Activated CD8-positive, alpha-beta memory T cell treated with anti-CD3 and anti-CD28 coated beads for 4 hours (primary cell): ENCODE data around the gene RAB27A.
A peak's percentile ranks its signal among the peaks of the same experiment; 100 is the strongest.

ENCODE experiments used
- DNase-seq, 2 donors: peaks; one replicate each; pipeline ENCODE4 v3.0.0-alpha.2; 2020; ENCODE audit warnings: low read depth in 2 of 2

The RAB27A gene

DNA sequence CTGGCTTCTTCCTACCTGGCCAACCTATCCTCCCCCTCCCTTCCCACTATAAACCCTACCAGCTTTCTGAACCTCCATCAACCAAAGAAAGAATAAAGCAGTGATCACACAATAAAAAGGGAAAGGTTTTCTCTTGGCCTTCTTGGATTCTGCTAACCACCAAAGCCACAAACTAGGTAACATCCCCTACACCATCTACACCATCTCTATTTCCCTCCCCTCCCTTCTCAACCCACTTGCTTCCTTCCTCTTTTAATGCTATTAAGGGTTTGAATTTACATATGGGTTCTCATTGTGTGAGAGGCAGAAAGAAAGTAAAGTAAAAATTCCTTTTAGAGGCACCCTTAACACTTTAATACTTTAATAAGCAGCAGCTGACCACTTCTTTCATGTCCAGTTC, 67.0 kb downstream of the RAB27A start:
- DNase-seq: no peak

DNA sequence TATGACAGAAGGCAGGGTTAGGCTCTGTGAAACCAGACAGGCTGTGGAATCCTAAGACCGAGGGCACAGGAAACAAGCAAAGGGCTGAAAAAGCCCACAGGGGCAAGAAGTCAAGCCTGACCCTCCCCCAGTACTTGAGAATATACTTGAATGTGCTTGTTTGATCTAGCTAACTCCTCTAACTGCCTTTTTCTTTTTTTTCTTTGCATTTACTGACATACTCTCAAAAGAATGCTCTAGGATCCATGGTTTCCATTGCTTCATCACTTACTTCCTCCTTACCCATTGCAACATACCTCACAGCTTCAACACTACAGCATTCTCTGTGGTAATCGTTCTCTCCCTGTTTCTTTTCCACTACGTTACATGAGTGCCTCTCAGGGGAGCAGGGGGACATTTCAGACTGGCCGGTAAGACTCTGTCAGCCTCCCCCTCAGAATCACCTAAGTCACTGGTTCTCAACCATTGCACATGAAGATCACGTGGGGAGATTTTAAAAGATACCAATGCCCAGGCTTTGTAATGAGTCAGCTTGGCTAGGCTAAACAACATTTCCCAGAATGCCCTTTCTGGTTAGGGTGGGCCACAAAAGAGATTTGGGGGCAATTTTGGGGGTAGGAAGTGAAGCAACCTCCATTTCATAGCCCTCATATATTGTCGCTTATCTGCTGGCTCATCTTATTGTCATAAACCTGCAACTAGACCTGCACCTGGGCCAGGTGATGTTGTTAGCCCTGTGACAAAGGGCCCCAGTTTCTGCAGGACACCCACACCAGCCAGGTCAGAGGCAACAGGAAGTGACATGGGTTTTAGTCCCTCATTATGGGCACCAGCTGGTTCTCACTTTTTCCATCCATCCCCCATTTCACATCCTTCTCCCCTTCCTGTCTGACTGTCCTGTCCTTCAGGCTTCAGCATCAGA, 68.3 kb downstream of the RAB27A start:
- no peak for DNase-seq

DNA sequence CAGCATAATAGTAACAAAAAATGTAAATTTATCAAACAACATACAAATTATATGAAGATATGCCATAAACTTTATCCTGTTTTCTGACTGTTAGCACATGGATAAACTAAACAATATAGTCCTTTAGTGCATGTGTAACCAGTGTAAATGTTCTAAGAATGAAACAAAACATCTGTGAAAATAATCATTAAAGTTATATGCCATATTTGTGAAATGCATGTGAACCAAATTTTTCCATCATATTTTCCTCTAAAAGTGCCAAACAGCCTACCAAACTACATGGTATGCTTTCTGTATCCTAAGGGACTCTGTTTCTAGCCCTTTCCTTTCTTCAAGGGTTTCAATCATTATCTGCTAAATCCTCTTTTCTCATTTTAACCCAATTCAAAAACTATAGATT, 69.0 kb downstream of the RAB27A start:
- no peak for DNase-seq

DNA sequence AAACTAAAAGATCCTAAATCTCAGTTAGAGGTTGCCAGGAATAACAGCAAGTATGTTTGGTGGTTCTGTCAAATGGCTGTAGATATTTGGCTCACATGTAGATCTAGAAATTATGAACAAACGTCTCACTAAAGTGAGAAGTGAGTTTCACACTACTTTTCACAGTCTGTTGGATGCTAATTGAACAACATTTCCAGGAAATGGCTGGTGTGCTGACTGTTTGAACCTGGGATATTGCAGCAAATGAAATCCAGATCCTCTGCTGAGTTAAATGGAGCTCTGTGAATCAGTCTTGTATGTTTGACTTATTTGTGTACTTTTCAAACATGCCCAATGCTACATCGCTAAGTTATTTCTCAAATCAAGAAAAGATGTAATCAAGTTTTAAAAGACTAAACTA, 71.6 kb downstream of the RAB27A start:
- no peak for DNase-seq

DNA sequence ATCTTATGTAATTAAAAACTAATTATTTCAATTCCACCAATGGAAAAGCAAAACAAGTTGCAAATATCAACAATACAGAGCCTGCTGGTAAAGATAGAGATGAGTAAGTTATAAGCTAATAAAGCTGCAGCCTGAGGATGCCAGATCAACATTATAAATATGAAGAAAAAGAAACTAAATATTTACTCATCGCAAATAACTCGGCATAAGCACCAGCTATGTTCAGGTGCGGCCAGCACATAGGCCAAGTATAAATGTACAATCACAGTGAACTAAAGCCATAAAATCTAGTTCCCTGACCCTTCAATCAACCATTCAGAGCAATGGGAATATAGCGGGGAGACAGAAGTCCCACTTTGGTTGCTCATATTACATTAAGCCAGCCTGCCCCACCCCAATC, 85.1 kb downstream of the RAB27A start:
- DNase-seq: no peak

DNA sequence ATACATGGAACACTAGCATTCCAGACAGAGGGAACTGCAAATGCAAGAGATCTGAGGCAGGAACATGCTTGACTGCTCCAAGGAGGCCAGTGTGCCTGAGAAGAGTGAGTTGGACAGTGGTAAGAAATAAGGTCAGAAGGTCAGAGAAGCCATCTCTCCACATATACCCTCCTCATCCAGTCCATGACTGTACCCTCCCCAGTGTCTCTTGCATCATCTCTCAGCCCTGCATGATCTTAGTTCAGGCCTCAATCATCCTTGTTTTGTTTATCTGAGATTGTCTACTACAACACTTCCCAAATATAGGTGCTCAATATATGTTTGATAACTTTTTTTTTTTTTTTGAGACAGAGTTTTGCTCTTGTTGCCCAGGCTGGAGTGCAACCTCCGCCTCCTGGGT, 87.4 kb downstream of the RAB27A start:
- no peak for DNase-seq

DNA sequence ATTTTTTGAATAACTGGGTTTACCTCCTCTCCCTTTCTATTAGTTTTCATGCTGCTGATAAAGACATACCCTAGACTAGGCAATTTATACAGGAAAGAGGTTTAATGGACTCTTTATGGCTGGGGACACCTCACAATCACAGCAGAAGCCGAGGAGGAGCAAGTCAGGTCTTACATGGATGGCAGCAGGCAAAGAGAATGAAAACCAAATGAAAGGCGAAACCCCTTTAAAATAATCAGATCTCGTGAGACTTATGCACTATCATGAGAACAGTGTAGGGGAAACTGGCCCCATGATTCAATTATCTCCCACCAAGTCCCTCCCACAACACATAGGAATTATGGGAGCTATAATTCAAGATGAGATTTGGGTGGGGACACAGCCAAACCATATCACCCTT, 90.9 kb downstream of the RAB27A start:
- DNase-seq: no peak

DNA sequence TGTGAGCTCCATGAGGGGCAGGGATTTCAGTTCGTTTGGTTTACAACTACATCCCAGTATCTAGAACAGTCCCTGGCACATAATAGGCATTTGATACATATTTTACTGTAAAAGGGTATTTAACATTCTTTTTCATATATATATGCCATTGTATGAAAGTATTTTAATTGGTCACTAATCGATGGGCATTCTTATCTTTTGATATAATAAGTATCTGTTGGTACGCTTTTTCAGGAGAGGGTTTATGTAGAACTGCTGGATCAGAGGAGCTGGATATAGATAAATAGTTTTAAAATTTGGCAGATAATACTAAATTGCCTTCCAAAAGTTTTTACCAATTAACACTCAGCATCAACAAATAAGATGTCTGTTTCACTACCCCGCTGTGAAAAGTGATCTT, 91.9 kb downstream of the RAB27A start:
- no peak for DNase-seq

DNA sequence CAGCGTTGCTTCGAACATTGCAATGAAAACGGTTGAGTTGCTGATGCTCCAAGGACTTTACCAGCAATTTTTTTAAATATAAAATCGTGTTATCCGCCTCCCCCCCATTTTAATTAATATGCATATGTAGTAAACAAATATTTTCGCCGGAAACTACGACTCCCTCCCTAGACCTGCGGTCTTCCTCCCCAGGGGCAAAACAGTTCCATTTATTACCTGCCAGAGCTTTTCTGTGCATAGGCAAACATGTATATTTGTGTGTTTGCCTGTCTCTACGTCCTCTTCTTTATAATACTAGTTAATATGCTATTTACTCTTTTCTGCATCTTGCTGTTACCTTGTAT, 92.3 kb downstream of the RAB27A start:
- no peak for DNase-seq

DNA sequence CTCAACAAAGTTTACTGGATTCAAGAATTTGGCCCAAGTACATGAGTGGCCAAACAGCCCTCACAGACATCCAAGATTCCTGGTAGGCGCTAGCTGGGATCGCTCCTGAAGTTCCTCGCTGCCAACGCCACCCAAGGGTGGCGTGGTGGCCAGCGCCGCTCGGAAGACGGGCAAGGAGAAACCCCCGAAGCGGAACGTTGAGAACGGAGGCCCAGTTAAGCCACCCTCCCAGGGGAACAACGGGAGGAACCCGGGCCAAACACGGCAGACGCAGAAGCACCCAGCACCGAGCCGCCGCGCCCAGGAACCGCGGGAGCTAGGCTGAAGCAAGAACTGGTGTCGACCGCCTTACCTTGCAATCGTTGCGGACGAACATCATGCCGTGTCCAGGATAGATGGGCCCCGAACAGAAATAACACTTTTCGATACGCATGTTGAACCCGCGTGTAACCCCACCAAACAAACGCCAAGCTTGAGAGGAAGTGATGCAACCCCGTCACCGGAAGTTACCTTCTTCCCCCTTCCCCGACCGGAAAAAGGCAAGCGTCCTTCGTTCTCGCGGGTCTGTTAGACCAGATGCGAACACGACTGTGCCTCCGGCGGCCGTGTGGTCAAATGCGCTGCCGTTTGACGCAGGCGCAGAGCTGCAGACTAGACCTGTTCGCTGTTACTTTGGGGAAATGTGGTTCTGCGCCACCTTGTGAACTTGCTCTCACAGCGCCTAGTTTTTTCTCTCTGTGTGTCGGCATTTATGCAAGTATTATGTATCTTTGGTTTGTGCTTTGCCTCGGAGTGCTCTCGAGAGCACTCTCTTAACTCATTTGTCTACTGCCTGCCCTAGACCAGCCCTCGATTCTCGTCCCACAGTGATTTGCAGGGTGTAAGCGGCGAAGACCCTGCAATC, 92.9 kb downstream of the RAB27A start, which contains the start of gene RSL24D1:
Gene RSL24D1 (minus strand): TSS at position 484 of the 904 bp plus-strand sequence. CDS start 51 bp downstream, at position 433.
- peak; percentile 92 to 95 for DNase-seq

DNA sequence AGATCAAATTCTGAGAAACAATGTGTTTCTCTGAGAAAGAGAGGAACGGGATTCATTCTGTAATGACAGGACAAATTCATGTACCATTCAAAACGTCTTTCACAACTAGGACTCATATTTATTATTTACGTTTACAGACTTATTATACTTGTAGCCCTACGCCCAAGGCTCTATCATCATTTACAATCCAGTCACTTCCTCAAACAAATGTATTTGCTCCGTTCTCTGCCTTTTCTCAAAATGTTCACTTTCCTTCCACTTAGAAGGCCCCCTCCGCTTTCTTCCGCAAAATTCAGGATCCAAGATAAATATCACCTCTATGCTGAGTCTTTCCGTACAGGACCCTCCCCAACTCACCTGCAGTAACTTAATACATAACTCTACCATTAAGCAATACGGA, 93.6 kb downstream of the RAB27A start:
- no peak for DNase-seq

DNA sequence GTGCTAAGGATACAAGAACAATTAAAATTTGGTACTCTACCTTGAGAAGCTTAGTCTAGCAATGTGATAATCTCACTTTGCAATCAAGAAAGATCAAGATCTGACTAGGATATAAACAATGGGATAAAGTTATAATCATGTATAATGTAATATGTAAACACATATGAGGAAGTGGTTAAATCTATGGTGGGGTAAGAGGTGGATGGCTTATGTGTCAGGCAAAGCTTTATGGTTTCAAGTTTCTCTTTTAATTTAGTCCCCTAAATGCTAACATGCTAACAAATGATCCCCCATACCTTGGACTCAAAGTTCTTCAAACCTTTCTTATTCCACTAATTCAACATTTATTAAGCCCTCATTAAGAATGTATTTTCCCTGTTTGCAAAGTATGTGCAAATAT, 95.4 kb downstream of the RAB27A start:
- no peak for DNase-seq

DNA sequence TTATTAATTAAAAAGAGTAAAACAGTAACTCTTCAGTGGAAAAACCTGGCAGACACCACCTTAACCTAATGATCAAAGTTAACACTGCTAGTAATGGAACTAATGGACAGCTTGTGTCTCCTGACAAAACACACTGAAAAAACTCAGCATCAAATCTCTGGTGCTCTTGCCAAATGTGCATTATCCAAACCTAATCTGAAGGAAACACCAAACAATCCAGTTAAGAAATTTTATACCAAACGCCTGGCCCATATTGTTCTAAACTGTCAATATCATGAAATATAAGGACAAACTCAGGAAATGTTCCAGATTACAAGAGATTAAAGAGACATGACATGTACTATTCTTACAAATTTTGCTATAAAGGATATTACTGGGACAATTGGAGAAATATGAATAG, 103.3 kb downstream of the RAB27A start:
- no peak for DNase-seq

DNA sequence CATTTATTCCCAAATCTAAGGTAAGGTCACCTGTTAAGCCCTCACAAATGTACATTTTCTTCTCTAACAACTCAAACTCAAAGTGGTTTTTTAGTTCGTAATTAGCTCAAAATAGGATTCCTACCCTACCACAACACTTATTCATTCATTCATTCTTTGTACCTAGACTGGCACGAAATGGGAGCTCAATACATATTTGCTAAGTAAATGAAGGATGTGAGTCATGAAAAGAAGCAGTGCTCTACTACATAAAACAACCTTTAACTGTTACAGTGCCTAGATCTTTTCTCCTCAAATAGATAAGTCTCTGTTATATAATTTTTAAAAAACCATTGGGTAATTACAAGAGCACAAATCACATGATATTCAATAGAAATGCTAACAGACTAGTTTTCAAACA, 105.9 kb downstream of the RAB27A start:
- DNase-seq: no peak

DNA sequence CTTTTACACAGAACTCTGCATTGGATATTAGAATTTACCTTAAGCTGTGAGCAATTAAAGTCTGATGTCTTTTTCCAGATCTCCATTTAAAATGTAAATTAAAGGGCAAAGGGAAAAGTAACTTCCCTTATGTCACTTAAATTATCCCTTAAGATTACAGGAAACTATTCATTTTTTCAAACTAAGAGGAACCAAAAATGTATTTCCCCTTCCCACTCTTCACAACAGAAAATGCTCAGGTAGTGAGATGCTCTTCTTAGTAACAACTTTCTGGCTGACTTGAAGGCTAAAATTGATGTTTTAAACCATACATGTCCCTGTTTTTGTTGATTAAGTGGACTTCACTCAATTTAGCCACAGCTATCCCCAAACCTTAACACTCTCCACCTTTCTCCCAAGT, 110.5 kb downstream of the RAB27A start:
- DNase-seq: no peak

DNA sequence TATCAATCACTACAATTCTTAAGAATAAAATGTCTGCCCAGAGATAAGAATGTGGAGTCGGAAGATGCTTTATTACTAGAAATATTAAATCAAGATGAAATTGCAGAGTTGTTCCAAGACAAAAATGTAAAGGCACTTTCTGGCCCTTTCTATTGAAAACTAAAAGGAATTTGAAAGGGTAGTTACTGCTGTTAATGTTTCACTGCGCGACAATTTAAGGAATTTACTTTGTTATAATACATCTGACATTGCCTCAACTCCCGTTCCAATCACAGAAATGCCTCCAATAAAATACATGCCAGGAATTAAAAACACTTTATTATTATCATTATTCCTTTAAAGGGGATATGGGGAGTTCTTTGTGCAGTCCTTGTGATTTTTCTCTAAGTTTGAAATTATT, 119.3 kb downstream of the RAB27A start:
- DNase-seq: no peak

DNA sequence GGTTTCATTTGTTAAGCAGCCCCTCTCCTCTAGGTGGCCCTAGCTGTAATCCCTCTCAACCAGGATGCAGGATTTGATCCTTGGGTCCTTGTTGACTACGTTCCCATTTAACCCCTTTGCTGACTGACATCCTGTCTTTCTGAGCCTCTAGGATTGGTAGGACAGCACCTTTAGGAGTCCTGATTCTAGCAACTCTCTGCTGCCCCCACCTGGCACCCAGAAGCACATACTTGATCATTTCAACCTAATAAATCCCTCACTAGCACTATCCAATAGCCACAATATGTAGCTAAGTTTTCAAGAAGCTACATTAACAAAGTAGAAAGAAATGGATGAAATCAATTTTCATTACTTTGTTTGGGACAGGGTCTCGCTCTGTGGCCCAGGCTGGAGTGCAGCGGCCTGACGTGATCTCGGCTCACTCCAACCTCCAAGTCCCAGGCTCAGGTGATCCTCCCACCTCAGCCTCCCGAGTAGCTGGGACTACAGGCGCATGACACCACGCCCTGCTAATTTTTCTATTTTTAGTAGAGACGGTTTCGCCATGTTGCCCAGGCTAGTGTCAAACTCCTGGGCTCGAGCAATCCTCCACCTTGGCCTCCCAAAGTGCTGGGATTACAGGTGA, 121.2 kb downstream of the RAB27A start:
- peak; percentile 6 to 18 for DNase-seq

DNA sequence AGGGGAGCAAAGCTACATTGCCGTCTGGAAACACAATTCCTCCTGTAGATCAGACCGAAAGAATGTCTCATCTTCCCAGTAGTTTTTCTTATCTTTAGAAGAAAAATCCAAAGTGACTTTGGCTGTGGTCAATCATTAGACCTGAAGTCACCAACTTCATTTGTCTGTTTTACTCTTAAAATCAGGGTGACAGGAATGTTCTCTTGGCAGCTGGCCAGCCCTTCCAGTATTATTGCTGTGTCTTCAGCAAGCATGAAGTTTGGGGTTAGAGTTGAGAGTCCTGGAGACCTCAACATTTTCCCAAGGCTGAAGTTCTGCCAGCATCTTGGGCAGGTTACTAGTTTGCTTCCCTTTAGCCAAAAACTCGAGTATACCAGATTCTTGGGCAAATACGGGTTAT, 125.3 kb downstream of the RAB27A start:
- DNase-seq: no peak
